Progenitor cell of endocrine pancreas (in vitro differentiated cells): ENCODE data around the gene FAM151B. TPM values are rescaled to one million over a fixed set of nuclear protein-coding genes. Genes with fewer than 3 reads are reported as not detected.
"Not testable (repeated sequence)": the region's sequence is repeated elsewhere in the genome, so short reads cannot be mapped to it uniquely, and the experiment has no call there.

Experiments
- DNase-seq: peaks from one replicate; pipeline ENCODE4 v3.0.0; 2021; ENCODE audit warnings: low spot score; ENCODE audit not compliant: unreplicated experiment
- H3K27ac Mint-ChIP-seq: 2 replicates; pipeline ENCODE4 v1.8.0; 2021; ENCODE audit warnings: mild to moderate bottlenecking, moderate library complexity, mixed read lengths
- H3K27me3 Mint-ChIP-seq: 2 replicates; pipeline ENCODE4 v1.8.0; 2021; ENCODE audit warnings: mixed read lengths
- H3K36me3 Mint-ChIP-seq: 2 replicates; pipeline ENCODE4 v1.8.0; 2022; ENCODE audit warnings: mixed read lengths; ENCODE audit not compliant: insufficient read depth
- H3K4me1 Mint-ChIP-seq: 2 replicates; pipeline ENCODE4 v1.8.0; 2021; ENCODE audit warnings: low read depth, mixed read lengths
- H3K4me3 Mint-ChIP-seq: 2 replicates; pipeline ENCODE4 v1.8.0; 2021; ENCODE audit warnings: low read depth, mild to moderate bottlenecking, moderate library complexity, mixed read lengths
- H3K9me3 Mint-ChIP-seq: 2 replicates; pipeline ENCODE4 v1.8.0; 2021; ENCODE audit warnings: low read depth, mixed read lengths
- total RNA-seq: library from RNA; stranded (reverse); gene quantifications from 2 replicates; pipeline ENCODE4 v1.2.1, GENCODE V29; 2021
- TF ChIP-seq, protein P1 (sequence below): fragments of 200-600 bp; sonication (generic); IDR thresholded peaks from one replicate; pipeline ENCODE4 v1.5.0; 2021; ENCODE audit warnings: antibody characterized with exemption, mild to moderate bottlenecking; ENCODE audit not compliant: unreplicated experiment

Gene FAM151B
- total RNA-seq, 1 donor from 2014 or later: 2.7 TPM

DNA sequence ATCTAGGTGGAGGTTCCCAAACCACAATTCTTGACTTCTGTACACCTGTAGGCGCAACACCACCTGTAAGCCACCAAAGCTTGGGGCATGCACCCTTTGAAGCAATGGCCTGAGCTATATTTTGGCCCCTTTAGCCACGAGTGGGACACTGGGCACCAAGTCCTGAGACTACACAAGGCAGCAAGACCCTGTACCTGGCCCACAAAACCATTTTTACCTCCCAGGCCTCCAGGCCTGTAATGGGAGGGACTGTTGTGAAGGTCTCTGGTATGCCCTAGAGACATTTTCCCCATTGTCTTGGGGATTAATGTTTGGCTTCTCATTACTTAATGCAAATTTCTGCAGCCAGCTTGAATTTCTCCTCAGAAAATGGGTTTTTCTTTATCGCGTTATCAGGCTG lies 24.6 kb upstream of the FAM151B start:
- DNase-seq: no peak
- Mint-ChIP-seq H3K27me3 (no peaks in the 10 kb centered on the region), H3K36me3 (peaks cover 78% of the 10 kb centered on the region), H3K9me3 (peaks cover 29% of the 10 kb centered on the region), H3K4me3 (no peak overlapping the region), H3K4me1 (no peaks in the 10 kb centered on the region), H3K27ac (no peak overlapping the region)
- TF ChIP-seq, protein P1, sequence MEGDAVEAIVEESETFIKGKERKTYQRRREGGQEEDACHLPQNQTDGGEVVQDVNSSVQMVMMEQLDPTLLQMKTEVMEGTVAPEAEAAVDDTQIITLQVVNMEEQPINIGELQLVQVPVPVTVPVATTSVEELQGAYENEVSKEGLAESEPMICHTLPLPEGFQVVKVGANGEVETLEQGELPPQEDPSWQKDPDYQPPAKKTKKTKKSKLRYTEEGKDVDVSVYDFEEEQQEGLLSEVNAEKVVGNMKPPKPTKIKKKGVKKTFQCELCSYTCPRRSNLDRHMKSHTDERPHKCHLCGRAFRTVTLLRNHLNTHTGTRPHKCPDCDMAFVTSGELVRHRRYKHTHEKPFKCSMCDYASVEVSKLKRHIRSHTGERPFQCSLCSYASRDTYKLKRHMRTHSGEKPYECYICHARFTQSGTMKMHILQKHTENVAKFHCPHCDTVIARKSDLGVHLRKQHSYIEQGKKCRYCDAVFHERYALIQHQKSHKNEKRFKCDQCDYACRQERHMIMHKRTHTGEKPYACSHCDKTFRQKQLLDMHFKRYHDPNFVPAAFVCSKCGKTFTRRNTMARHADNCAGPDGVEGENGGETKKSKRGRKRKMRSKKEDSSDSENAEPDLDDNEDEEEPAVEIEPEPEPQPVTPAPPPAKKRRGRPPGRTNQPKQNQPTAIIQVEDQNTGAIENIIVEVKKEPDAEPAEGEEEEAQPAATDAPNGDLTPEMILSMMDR: no peak

GRCh38 chr5:80466669-80467485 lies 21.0 kb upstream of the FAM151B start:
- peaks cover 80% of the 10 kb centered on the region for H3K36me3 Mint-ChIP-seq
- peak overlapping the region; percentile 67 for H3K27ac Mint-ChIP-seq
- H3K4me1 Mint-ChIP-seq: no peaks in the 10 kb centered on the region
- H3K9me3 Mint-ChIP-seq: peaks cover 36% of the 10 kb centered on the region
- no peak for DNase-seq
- H3K4me3 Mint-ChIP-seq: no peak overlapping the region
- TF ChIP-seq, protein P1: no peak
- H3K27me3 Mint-ChIP-seq: no peaks in the 10 kb centered on the region

GRCh38 chr5:80468131-80468530 lies 19.8 kb upstream of the FAM151B start:
- H3K27ac Mint-ChIP-seq: no peak overlapping the region
- H3K27me3 Mint-ChIP-seq: no peaks in the 10 kb centered on the region
- H3K9me3 Mint-ChIP-seq: peaks cover 26% of the 10 kb centered on the region
- DNase-seq: no peak
- H3K4me1 Mint-ChIP-seq: no peaks in the 10 kb centered on the region
- no peak overlapping the region for H3K4me3 Mint-ChIP-seq
- peaks cover 74% of the 10 kb centered on the region for H3K36me3 Mint-ChIP-seq
- TF ChIP-seq, protein P1: no peak

DNA sequence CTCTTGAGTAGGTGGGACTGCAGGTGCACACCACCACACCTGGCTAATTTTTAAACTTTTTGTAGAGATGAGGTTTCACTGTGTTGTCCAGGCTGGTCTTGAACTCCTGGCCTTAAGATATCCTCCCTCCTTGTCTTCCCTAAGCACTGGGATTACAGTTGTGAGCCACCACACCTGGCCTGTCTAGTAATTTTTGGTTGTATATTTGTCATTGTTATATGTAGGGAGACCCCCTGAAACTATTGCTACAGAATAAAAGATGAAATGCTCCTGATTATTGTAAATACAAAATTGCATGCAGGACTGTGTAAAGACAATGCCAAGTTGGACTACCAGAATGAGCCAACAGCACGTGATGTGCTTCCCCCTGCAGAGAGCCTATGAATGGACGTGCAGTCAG lies 17.3 kb upstream of the FAM151B start:
- Mint-ChIP-seq H3K36me3 (peaks cover 70% of the 10 kb centered on the region), H3K9me3 (peaks cover 13% of the 10 kb centered on the region)
- not testable (repeated sequence) for H3K27ac Mint-ChIP-seq, H3K27me3 Mint-ChIP-seq, DNase-seq, H3K4me3 Mint-ChIP-seq, H3K4me1 Mint-ChIP-seq

- H3K9me3 Mint-ChIP-seq: peaks cover 7% of the 10 kb centered on the region
- no peak for DNase-seq
- peaks cover 5% of the 10 kb centered on the region for H3K4me1 Mint-ChIP-seq
- H3K4me3 Mint-ChIP-seq: no peak overlapping the region
- peaks cover 49% of the 10 kb centered on the region for H3K36me3 Mint-ChIP-seq
- H3K27ac Mint-ChIP-seq: no peak overlapping the region
- H3K27me3 Mint-ChIP-seq: no peaks in the 10 kb centered on the region
- TF ChIP-seq, protein P1: no peak
Observed at GRCh38 chr5:80474929-80475328, 13.0 kb upstream of the FAM151B start.

- H3K4me1 Mint-ChIP-seq: peaks cover 4% of the 10 kb centered on the region
- DNase-seq: no peak
- H3K27me3 Mint-ChIP-seq: no peaks in the 10 kb centered on the region
- H3K4me3 Mint-ChIP-seq: no peak overlapping the region
- TF ChIP-seq, protein P1: no peak
- H3K36me3 Mint-ChIP-seq: peaks cover 56% of the 10 kb centered on the region
- H3K27ac Mint-ChIP-seq: no peak overlapping the region
- H3K9me3 Mint-ChIP-seq: peaks cover 15% of the 10 kb centered on the region
Observed at GRCh38 chr5:80479713-80480112, 8.2 kb upstream of the FAM151B start.
